ENCODE measurements around the gene IMPDH1.

- TF ChIP-seq YY1 (IDR thresholded peaks at IDR 0.05; ENCODE audit: low read depth) (no peak), RAD21 (IDR thresholded peaks at IDR 0.05; ENCODE audit: low read depth) (no peak), EP300 (IDR thresholded peaks at IDR 0.05; ENCODE audit: borderline replicate concordance) (no peak), USF1 (IDR thresholded peaks at IDR 0.05) (no peak), TAF1 (IDR thresholded peaks at IDR 0.05; ENCODE audit: low read depth) (no peak), NFIC (IDR thresholded peaks at IDR 0.05) (no peak)
Observed at GRCh38 chr7:128351296-128352152, 58.3 kb downstream of the IMPDH1 start.

Measured in Ishikawa (cell line).